Superior temporal gyrus (tissue), 1 donor: ENCODE measurements around the gene TMEM106A.
"Not testable (repeated sequence)": the region's sequence is repeated elsewhere in the genome, so short reads cannot be mapped to it uniquely, and the experiment has no call there.

ENCODE experiments used
- DNase-seq: peaks from one replicate; pipeline ENCODE4 v3.0.0-alpha.2; 2016; ENCODE audit errors: extremely low spot score

Gene TMEM106A

DNA sequence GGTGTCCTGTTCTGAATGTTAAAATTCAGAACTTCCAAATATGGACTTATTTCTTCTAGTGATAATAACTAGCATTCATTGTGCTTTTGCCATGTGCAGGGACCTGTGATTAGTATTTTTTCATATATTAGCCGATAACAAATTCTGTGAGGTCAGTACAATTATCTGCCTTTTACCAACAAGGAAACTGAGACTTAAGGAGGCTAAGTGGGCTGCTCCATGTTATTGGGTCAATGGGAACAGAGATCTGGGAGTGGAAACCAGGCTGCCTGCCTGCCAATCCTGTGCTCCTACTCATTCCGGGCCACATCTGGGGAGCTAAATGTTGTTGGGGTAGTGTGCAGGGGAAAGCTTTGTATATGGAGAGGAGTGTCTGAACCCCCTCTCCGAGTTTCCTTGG is 3.7 kb downstream of the TMEM106A start:
- no peak for DNase-seq

- no peak for DNase-seq
Measured at GRCh38 chr17:43216369-43216761, 4.7 kb downstream of the TMEM106A start.

GRCh38 chr17:43216762-43217613 is 5.3 kb downstream of the TMEM106A start:
- DNase-seq, result no peak

- DNase-seq, result no peak
Measured at GRCh38 chr17:43217614-43218087, 6.0 kb downstream of the TMEM106A start.

GRCh38 chr17:43219001-43219400 is 7.3 kb downstream of the TMEM106A start:
- no peak for DNase-seq

DNA sequence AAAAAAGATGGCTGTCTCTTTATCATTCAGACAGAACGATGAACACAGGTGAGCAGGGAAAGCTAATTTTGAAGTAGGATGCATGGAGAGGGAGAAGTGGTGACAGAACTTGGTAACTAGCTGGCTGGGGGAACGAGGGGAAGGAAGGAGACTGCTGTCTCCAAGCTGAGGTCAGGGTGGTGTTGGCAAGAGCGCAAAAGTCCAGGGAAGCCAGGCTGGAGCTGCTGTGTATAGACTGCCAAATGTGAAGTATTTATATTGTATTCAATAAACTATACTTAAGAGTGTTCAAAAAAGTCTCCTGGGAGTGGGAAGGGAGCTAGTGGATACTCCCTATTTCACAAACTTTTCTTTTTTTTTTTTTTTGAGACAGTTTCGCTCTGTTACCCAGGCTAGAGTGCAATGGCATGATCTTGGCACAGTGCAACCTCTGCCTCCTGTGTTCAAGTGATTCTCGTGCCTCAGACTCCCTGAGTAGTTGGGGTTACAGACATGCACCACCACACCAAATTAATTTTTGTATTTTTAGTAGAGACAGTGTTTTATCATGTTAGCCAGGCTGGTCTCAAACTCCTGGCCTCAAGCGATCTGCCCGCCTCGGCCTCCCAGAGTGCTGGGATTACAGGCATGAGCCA is 8.2 kb downstream of the TMEM106A start:
- no peak for DNase-seq

DNA sequence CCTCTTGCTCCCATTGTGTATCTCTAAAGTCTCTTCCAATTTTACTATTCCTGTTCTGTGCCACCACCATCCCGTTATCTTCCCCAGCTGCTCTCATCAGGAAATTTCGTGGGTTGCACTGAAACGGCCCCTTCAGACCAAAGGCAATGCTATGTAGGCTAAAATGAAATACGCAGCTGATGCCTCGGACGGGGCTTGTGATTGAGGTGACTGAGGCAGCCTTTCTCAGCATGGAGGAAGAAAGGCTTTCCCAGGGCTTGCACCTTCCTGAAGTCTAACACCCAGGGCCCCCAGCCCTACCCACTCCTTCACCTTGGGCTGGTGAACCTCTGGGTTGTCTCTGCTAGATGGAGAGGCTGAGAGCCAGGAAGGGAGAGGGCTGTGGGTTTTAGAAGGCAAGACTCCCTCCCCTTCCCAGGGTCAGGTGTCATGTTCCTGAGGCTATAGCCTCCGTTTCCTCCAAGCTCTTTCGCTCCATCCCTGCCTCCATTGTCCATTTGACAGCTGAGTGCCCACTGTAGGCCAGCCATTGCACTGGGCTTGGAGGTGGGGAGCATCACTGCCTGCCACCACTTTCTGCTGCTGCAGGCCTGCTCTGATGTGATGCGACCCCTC is 8.9 kb downstream of the TMEM106A start:
- no peak for DNase-seq

DNA sequence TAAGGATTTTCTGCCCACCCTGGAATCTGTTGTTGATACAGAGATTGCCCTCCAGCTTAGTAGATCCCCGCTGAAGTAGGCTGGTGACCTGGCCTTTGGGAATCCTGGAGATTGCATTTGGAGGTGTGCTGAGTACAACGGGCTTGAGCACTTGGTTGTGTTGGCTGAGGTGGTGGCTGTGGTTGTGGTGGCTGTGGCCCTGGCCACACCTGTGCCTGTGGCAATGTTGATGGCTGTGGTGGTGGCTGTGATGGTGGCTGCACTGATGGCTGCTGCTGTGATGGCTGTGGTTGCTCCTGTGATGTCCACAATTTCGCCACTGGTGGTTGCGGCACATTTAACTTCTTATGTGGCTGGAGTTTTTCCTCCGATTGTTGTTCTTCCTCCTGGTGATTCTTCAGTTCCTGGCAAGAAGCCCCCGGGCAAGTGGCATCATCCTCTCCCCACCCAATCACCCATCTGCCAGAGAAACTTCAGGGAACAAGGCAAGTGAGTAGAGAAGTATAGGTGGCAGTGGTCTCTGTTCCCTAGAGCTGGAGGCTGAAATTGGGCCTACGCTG is 12.6 kb downstream of the TMEM106A start:
- no peak for DNase-seq

DNA sequence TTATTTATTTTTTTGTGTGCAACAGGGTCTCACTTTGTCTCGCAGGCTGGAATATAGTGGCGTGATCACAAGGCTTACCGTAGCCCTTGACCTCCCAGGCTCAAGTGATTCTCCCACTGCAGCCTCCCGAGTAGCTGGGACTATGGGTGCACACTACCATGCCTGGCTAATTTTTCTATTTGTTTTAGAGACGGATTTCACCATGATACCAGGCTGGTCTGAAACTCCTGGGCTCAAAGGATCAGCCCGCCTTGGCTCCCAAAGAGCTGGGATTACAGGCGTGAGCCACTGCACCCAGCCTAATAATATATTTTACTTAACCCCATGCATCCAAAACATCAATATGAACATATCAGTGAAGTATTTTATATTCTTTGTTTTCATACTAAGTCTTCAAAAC is 14.7 kb downstream of the TMEM106A start:
- no peak for DNase-seq

- not testable (repeated sequence) for DNase-seq
Measured at GRCh38 chr17:43228020-43228782, 16.5 kb downstream of the TMEM106A start, which contains the start of gene CCDC200. CCDC200 (minus strand) TSS chr17:43228623; CDS start chr17:43228554, 69 bp downstream.

DNA sequence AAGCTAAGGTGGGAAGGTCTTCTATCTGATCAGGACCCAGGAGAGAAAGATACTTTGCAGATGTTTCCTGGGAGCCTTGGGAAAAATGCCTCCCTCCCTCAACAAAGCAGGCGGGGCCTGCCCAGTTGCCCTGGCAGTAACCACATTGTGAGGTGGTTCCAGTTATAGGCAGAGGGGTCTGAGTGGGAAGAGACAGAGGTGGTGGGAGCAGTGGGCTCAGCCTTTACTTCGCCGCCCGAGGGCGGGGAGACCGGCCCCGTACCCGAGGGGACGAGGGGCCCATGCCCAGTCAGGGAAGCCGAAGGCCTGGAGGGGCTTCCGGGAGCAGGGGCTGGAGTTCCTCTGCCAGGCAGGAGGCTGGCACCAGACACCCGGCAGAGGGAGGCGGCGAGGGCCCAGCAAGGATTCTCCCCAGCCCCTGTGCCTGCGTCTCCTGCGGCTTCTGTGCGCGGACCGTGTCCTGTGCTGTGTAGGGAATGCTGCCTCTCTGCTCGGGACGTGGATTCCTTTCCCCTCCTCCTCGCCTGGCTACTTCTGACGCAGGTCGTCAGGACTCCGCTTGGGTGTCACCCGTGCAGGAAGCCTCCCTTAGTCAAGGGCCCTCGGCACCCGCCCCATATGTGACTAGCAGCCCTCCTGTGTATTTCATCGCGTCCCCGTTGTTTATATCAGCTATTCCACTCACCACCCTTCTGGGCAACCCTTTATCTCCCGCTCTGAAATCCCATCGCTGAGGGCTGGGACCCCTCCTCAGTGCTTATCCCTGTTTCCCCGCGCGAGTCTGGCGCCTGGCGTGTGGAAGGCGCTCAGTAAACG is 19.7 kb downstream of the TMEM106A start:
- not testable (repeated sequence) for DNase-seq

DNA sequence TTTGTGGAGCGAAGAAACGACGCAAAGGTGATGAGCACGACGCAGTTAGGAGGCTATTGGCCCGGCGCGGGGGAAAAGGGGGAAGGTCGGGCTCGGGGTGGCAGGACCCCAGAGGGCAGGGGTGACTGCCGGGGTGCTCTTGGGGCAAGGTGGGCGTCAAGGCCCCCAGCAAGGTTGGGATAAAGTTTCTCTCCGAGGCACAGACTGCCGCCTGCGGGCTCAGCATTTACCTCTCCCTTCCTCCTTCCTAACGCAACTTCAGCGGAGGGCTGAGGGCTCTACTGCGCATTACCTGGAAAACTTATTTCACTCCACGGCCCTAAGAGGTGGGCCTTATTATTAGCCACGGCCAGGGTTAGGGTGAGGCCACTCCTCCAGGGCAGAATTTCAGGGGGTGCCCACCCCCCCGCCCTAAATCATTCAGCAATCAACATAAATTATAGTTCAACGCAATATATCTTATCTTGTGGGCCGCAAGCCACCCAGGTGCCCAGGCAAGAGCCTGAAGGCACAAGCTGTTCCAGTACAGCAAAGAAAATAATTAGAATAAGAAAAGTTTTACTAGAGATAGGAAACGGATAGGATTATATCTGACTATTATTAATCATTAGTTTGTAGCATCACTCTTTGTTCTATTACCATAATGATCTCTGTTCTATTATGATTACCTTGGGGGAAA is 20.5 kb downstream of the TMEM106A start:
- DNase-seq, result not testable (repeated sequence)

GRCh38 chr17:43233263-43233662 is 21.6 kb downstream of the TMEM106A start:
- not testable (repeated sequence) for DNase-seq

- DNase-seq, result not testable (repeated sequence)
Measured at GRCh38 chr17:43233877-43234276, 22.2 kb downstream of the TMEM106A start, which contains the start of gene RNU2-1. RNU2-1 (minus strand) TSS chr17:43233977.

DNA sequence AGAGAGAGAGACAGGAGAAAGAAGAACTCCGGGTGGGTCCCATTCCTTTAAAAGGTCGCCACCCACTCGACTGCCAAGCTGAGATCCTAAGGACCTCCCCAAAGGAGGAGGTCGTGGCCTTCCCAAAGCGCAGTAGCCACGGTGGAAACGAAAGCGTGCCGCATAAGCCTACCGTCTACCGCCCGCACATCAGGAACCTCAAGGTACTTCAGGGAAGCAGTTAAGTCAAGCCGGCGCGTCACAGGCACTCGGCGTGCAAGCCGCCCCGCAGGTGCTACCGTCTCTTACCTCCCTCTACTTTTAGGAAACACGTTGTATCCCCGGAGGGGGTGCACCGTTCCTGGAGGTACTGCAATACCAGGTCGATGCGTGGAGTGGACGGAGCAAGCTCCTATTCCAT is 27.9 kb downstream of the TMEM106A start:
- DNase-seq, result not testable (repeated sequence)

GRCh38 chr17:43240596-43241352 is 29.1 kb downstream of the TMEM106A start:
- DNase-seq, result not testable (repeated sequence)

GRCh38 chr17:43246456-43246855 is 34.8 kb downstream of the TMEM106A start:
- DNase-seq, result not testable (repeated sequence)
